DND-41 (cell line): ENCODE measurements around the gene LPCAT3.

Experiments
- EZH2 ChIP-seq: IDR thresholded peaks from 3 replicates; pipeline ENCODE4 v1.6.1; 2012; ENCODE audit warnings: borderline replicate concordance, low read depth, mild to moderate bottlenecking, moderate library complexity, low read length, inconsistent platforms; ENCODE audit not compliant: severe bottlenecking
- TF ChIP-seq, protein P1 (sequence below): IDR thresholded peaks from 2 replicates; pipeline ENCODE4 v1.5.1; 2012; ENCODE audit warnings: borderline replicate concordance, low read length, moderate library complexity, mild to moderate bottlenecking; ENCODE audit not compliant: poor library complexity, severe bottlenecking; ENCODE audit errors: extremely low read depth

DNA sequence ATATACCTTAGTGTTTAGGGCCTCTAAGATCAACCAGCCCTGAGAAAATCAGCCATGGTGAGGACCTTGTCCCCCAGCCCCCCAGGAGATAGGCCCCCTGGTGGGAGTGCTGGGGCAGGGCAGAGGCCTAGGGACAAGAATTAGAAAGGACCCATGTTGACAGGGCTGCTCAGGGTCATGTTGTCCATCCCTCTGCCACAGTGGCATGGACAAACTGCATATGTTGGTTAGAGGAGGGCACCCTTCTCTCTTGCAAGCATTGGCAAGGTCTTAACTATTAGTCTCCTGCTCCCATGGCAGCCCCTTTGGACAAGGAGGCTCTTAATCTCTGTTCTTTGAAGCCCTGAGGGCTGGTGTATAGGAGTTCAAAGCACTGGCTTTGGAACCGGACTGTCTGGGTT lies 67.9 kb downstream of the LPCAT3 start:
- TF ChIP-seq EZH2: no peak
- TF ChIP-seq, protein P1, sequence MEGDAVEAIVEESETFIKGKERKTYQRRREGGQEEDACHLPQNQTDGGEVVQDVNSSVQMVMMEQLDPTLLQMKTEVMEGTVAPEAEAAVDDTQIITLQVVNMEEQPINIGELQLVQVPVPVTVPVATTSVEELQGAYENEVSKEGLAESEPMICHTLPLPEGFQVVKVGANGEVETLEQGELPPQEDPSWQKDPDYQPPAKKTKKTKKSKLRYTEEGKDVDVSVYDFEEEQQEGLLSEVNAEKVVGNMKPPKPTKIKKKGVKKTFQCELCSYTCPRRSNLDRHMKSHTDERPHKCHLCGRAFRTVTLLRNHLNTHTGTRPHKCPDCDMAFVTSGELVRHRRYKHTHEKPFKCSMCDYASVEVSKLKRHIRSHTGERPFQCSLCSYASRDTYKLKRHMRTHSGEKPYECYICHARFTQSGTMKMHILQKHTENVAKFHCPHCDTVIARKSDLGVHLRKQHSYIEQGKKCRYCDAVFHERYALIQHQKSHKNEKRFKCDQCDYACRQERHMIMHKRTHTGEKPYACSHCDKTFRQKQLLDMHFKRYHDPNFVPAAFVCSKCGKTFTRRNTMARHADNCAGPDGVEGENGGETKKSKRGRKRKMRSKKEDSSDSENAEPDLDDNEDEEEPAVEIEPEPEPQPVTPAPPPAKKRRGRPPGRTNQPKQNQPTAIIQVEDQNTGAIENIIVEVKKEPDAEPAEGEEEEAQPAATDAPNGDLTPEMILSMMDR: peak; percentile 48
